ENCODE data around the gene ADIPOQ. TPM values are rescaled to one million over a fixed set of nuclear protein-coding genes. Genes with fewer than 3 reads are reported as not detected.
"Not testable (repeated sequence)": the region's sequence is repeated elsewhere in the genome, so short reads cannot be mapped to it uniquely, and the experiment has no call there.

The ADIPOQ gene
- total RNA-seq, 4 donors from 2014 or later, result 0.23 to 34.5 (median 0.57) TPM

DNA sequence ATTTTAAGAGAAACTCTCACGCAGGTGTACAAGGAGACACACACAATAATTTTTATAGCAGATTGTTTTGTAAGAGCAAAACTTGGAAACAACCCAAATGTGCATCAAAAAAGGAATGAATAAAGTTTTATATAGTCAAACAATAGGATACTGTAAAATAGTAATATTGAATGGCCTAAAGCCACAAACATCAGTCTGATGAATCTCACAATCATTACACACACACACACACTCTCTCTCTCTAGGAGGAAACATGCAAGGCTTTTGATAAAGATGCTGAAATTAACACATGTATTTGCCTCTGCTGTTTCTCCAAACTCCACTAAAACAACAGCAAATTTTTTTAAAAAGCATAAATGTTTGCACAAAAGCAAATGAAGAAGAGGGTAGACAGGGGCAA, 37.3 kb downstream of the ADIPOQ start:
- H3K4me3 ChIP-seq, result no peak overlapping the region
- no peaks in the 10 kb centered on the region for H3K27me3 ChIP-seq
- no peaks in the 10 kb centered on the region for H3K36me3 ChIP-seq
- H3K4me1 ChIP-seq, result no peaks in the 10 kb centered on the region
- no peak overlapping the region for H3K27ac ChIP-seq
- TF ChIP-seq EP300 (IDR thresholded peaks at IDR 0.05) (no peak), POLR2AphosphoS5 (IDR thresholded peaks at IDR 0.05) (no peak), POLR2A (IDR thresholded peaks at IDR 0.05) (no peak)
- TF ChIP-seq, protein P1, sequence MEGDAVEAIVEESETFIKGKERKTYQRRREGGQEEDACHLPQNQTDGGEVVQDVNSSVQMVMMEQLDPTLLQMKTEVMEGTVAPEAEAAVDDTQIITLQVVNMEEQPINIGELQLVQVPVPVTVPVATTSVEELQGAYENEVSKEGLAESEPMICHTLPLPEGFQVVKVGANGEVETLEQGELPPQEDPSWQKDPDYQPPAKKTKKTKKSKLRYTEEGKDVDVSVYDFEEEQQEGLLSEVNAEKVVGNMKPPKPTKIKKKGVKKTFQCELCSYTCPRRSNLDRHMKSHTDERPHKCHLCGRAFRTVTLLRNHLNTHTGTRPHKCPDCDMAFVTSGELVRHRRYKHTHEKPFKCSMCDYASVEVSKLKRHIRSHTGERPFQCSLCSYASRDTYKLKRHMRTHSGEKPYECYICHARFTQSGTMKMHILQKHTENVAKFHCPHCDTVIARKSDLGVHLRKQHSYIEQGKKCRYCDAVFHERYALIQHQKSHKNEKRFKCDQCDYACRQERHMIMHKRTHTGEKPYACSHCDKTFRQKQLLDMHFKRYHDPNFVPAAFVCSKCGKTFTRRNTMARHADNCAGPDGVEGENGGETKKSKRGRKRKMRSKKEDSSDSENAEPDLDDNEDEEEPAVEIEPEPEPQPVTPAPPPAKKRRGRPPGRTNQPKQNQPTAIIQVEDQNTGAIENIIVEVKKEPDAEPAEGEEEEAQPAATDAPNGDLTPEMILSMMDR (IDR thresholded peaks at IDR 0.05), result no peak
- no peak for ATAC-seq
- H3K9me3 ChIP-seq, result no peaks in the 10 kb centered on the region
- 72 to 75% methylated on average over 1 of the region's 1 CpG for WGBS, 2 donors (ENCODE audit: low coverage in 1 of 2)

DNA sequence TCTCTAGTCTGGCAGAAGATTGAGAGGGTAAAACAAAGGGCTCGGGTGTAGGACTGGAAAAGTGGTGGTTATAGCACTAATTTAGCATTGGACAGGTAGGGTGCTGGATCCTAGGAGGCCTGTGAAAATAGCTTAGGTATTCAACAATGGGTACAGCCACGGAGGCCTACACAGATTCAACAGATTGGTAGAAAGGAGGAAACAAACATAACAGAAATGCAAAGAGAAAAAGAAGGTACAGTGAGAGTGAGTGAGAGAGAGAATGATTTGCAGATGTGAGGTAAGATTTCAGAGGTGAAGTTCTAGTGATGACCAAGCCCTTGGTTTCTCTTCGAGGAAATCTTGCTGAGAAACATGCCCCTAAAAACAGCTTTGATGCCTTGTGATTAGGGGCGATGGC, 37.9 kb downstream of the ADIPOQ start:
- H3K27ac ChIP-seq, result no peak overlapping the region
- no peaks in the 10 kb centered on the region for H3K36me3 ChIP-seq
- H3K4me3 ChIP-seq, result no peak overlapping the region
- 75 to 78% methylated on average over 4 of the region's 4 CpGs for WGBS, 2 donors (ENCODE audit: low coverage in 1 of 2)
- TF ChIP-seq, protein P1 (IDR thresholded peaks at IDR 0.05), result no peak
- TF ChIP-seq EP300 (IDR thresholded peaks at IDR 0.05) (no peak), POLR2A (IDR thresholded peaks at IDR 0.05) (no peak), POLR2AphosphoS5 (IDR thresholded peaks at IDR 0.05) (no peak)
- no peaks in the 10 kb centered on the region for H3K27me3 ChIP-seq
- ATAC-seq, result no peak
- no peaks in the 10 kb centered on the region for H3K4me1 ChIP-seq
- H3K9me3 ChIP-seq, result no peaks in the 10 kb centered on the region

DNA sequence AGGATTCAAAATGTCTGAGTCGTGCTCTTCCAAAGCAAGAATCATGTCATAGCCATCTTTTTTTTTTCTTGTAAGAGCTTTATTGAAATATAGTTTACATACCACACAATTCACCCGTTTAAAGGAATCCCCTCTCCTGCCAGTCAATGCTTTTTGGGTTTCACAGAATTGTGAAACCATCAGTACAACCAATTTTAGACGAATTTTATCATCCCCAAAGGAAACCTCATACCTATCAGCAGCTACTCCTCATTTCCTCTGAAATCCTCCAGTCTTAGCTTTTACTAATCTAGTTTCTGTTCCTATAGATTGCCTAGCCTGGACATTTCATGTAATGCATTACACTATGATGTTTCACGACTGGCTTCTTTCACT, 39.6 kb downstream of the ADIPOQ start:
- Histone ChIP-seq H3K4me3 (no peak overlapping the region), H3K4me1 (no peaks in the 10 kb centered on the region), H3K27me3 (no peaks in the 10 kb centered on the region), H3K27ac (no peak overlapping the region), H3K9me3 (no peaks in the 10 kb centered on the region), H3K36me3 (no peaks in the 10 kb centered on the region)
- no peak for ATAC-seq
- 43 to 65% methylated on average over 3 to 4 of the region's 4 CpGs for WGBS, 2 donors (ENCODE audit: low coverage in 1 of 2)
- no peak for TF ChIP-seq POLR2A (IDR thresholded peaks at IDR 0.05)
- TF ChIP-seq, protein P1 (IDR thresholded peaks at IDR 0.05), result no peak
- no peak for TF ChIP-seq EP300 (IDR thresholded peaks at IDR 0.05)
- no peak for TF ChIP-seq POLR2AphosphoS5 (IDR thresholded peaks at IDR 0.05)

DNA sequence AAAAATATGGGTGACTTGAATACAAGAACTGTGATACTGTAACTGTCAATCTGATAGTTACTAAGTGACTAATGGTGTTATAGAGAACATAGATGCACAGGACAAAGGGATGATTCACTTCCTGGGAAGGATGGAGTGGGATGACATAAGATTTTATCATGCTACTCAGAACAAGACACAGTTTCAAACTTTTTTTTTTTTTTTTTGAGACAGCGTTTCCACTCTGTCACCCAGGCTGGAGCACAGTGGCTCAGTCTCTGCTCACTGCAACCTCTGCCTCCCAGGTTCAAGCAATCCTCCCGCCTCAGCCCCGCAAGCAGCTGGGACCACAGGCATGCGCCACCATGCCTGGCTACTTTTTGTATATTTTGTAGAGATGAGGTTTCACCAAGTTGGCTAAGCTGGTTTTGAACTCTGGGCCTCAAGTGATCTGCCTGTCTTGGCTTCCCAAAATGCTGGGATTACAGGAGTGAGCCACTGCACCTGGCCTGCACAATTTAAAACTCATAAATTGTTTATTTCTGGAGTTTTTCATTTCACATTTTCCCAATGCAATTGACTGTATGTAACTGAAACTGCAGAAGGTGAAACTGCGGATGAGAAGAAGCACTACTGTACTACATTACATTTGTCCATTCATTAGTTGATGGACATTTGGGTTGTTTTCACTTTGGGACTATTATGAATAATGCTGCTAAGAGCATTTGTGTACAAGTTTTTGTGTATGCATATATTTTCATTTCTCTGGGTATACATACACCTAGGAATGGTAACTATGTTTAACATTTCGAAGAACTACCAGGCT, 40.6 kb downstream of the ADIPOQ start:
- no peaks in the 10 kb centered on the region for H3K36me3 ChIP-seq
- no peak for ATAC-seq
- TF ChIP-seq, protein P1 (IDR thresholded peaks at IDR 0.05), result no peak
- no peak for TF ChIP-seq POLR2A (IDR thresholded peaks at IDR 0.05)
- TF ChIP-seq EP300 (IDR thresholded peaks at IDR 0.05), result no peak
- TF ChIP-seq POLR2AphosphoS5 (IDR thresholded peaks at IDR 0.05), result no peak

DNA sequence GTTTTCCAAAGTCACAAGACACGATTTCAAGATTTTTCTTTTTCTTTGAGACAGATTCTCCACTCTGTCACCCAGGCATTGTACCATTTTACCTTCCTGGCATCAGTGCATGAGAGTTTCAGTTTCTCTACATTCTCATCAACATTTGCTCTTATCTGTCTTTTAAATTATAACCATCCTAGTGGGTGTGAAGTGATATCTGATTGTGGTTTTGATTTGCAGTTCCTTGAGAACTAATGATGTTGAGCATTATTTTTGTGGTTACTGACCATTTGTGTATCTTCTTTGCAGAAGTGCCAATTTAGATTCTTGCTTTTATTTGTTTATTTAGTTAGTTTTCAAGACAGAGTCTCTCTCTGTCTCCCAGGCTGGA, 41.2 kb downstream of the ADIPOQ start:
- Histone ChIP-seq H3K27me3 (no peaks in the 10 kb centered on the region), H3K4me3 (no peak overlapping the region), H3K4me1 (no peaks in the 10 kb centered on the region), H3K9me3 (no peaks in the 10 kb centered on the region), H3K36me3 (no peaks in the 10 kb centered on the region), H3K27ac (no peak overlapping the region)
- TF ChIP-seq POLR2A (IDR thresholded peaks at IDR 0.05), result no peak
- no peak for TF ChIP-seq POLR2AphosphoS5 (IDR thresholded peaks at IDR 0.05)
- TF ChIP-seq EP300 (IDR thresholded peaks at IDR 0.05), result no peak
- TF ChIP-seq, protein P1 (IDR thresholded peaks at IDR 0.05), result no peak
- no peak for ATAC-seq
- WGBS, 2 donors (ENCODE audit: low coverage in 1 of 2), result 86 to 100% methylated on average over 1 of the region's 1 CpG

More for the DNA sequence above, 40.6 kb downstream of the ADIPOQ start:
- Histone ChIP-seq H3K4me3 (no peak overlapping the region), H3K27ac (no peak overlapping the region), H3K9me3 (no peaks in the 10 kb centered on the region), H3K27me3 (no peaks in the 10 kb centered on the region), H3K4me1 (no peaks in the 10 kb centered on the region)
- 80 to 83% methylated on average over 4 to 6 of the region's 6 CpGs for WGBS, 2 donors (ENCODE audit: low coverage in 1 of 2)

DNA sequence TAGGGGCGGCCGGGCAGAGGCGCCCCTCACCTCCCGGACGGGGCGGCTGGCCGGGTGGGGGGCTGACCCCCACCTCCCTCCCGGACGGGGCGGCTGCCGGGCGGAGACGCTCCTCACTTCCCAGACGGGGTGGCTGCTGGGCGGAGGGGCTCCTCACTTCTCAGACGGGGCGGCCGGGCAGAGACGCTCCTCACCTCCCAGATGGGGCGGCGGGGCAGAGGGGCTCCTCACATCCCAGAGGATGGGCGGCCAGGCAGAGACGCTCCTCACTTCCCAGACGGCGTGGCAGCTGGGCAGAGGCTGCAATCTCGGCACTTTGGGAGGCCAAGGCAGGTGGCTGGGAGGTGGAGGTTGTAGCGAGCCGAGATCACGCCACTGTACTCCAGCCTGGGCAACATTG, 42.4 kb downstream of the ADIPOQ start:
- not testable (repeated sequence) for H3K27me3 ChIP-seq, H3K4me3 ChIP-seq, ATAC-seq, H3K36me3 ChIP-seq, H3K27ac ChIP-seq, H3K9me3 ChIP-seq, H3K4me1 ChIP-seq
- no CpG with 5 or more reads among the region's 29 CpGs for WGBS, 2 donors (ENCODE audit: low coverage in 1 of 2)
